ENCODE measurements around the gene CA10. TPM values are rescaled to one million over a fixed set of nuclear protein-coding genes. Genes with fewer than 3 reads are reported as not detected.

CA10 gene
- polyA plus RNA-seq, 4 donors = 0.19 to 0.31 TPM; not detected in 2

GRCh38 chr17:51608251-51608933 is 550.1 kb downstream of the CA10 start:
- DNase-seq = no peak
- Histone ChIP-seq H3K27me3 (ENCODE audit: control insufficient read depth in 3 of 3, insufficient read depth in 3 of 3, low read length in 3 of 3) (no peaks in the 10 kb centered on the region), H3K4me1 (ENCODE audit: control insufficient read depth in 3 of 3, insufficient read depth in 2 of 3, low read depth in 1 of 3, low read length in 2 of 3) (no peaks in the 10 kb centered on the region), H3K27ac (ENCODE audit: low read depth in 1 of 3, low read length in 2 of 3) (no peak overlapping the region), H3K4me3 (ENCODE audit: low read depth in 1 of 3, low read length in 3 of 3) (no peak overlapping the region), H3K36me3 (ENCODE audit: control insufficient read depth in 3 of 3, insufficient read depth in 2 of 3, low read depth in 1 of 3, low read length in 3 of 3) (no peaks in the 10 kb centered on the region), H3K9me3 (ENCODE audit: control insufficient read depth in 2 of 2, insufficient read depth in 1 of 2, low read depth in 1 of 2, low read length in 1 of 2) (no peaks in the 10 kb centered on the region)
- WGBS, 3 donors = 58 to 65% (median 59%) methylated on average over 9 of the region's 9 CpGs
- FAIRE-seq = no peak

DNA sequence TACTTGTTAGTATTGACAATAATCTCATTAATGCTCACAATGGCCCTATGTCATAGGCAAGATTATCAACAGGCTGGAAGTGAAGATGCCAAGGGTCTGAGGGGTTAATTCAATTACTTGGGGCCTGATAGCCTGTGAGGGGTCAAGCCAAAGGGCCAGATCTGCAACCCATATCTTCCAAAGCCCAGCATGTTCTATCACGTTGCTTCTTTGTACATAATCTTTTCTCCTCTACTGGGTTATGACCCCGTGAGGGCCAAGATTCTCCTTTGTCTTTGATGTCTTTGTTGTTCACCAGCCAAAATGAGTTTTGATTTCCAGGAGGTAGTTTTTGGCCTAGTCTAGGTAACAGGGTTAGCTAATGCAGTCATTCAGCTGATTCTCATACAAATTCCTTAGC is 551.0 kb downstream of the CA10 start:
- no peak overlapping the region for H3K4me3 ChIP-seq (ENCODE audit: low read depth in 1 of 3, low read length in 3 of 3)
- DNase-seq (no peak), FAIRE-seq (no peak)
- no peak overlapping the region for H3K27ac ChIP-seq (ENCODE audit: low read depth in 1 of 3, low read length in 2 of 3)
- H3K36me3 ChIP-seq (ENCODE audit: control insufficient read depth in 3 of 3, insufficient read depth in 2 of 3, low read depth in 1 of 3, low read length in 3 of 3) = no peaks in the 10 kb centered on the region
- H3K4me1 ChIP-seq (ENCODE audit: control insufficient read depth in 3 of 3, insufficient read depth in 2 of 3, low read depth in 1 of 3, low read length in 2 of 3) = no peaks in the 10 kb centered on the region
- 33 to 42% (median 37%) methylated on average over 2 of the region's 2 CpGs for WGBS, 3 donors
- no peaks in the 10 kb centered on the region for H3K9me3 ChIP-seq (ENCODE audit: control insufficient read depth in 2 of 2, insufficient read depth in 1 of 2, low read depth in 1 of 2, low read length in 1 of 2)
- H3K27me3 ChIP-seq (ENCODE audit: control insufficient read depth in 3 of 3, insufficient read depth in 3 of 3, low read length in 3 of 3) = no peaks in the 10 kb centered on the region

DNA sequence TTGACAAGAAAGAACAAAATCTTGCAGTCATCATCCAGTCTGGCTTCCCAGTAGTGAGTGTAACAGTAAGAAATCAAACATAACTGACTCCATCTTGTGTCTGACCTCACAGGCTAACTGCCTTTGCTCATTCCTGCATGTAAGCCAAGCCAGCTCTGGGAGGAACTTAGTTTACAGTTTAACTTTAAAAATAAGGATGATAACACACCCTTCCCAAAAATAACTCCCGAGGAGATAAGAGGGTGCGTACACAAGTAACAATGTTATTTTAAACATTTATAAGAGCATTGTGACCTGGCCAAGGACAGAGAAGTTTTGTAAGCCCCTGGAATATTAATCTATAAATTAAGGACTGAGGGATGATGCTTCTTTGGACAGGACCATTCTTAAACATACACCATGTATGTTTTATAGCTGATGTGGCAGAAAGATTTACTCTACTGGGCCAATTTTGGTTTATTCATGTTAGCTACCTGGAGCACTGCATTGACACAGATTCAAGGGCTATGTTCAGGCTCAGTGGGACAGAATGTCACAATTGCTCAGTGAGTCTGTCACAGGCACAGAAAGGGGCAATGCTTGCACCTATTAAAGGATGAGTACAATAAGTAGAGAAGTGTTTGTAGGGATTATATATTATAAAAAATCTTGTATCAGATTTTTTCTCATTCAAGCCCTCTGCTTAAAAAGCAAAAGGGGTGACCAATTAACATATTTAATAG is 554.1 kb downstream of the CA10 start:
- no peak overlapping the region for H3K27ac ChIP-seq (ENCODE audit: low read depth in 1 of 3, low read length in 2 of 3)
- H3K4me1 ChIP-seq (ENCODE audit: control insufficient read depth in 3 of 3, insufficient read depth in 2 of 3, low read depth in 1 of 3, low read length in 2 of 3) = no peaks in the 10 kb centered on the region
- no peaks in the 10 kb centered on the region for H3K36me3 ChIP-seq (ENCODE audit: control insufficient read depth in 3 of 3, insufficient read depth in 2 of 3, low read depth in 1 of 3, low read length in 3 of 3)
- no peaks in the 10 kb centered on the region for H3K27me3 ChIP-seq (ENCODE audit: control insufficient read depth in 3 of 3, insufficient read depth in 3 of 3, low read length in 3 of 3)
- H3K4me3 ChIP-seq (ENCODE audit: low read depth in 1 of 3, low read length in 3 of 3) = no peak overlapping the region
- FAIRE-seq (no peak), DNase-seq (no peak)
- 22 to 54% (median 41%) methylated on average over 2 of the region's 2 CpGs for WGBS, 3 donors
- no peaks in the 10 kb centered on the region for H3K9me3 ChIP-seq (ENCODE audit: control insufficient read depth in 2 of 2, insufficient read depth in 1 of 2, low read depth in 1 of 2, low read length in 1 of 2)

DNA sequence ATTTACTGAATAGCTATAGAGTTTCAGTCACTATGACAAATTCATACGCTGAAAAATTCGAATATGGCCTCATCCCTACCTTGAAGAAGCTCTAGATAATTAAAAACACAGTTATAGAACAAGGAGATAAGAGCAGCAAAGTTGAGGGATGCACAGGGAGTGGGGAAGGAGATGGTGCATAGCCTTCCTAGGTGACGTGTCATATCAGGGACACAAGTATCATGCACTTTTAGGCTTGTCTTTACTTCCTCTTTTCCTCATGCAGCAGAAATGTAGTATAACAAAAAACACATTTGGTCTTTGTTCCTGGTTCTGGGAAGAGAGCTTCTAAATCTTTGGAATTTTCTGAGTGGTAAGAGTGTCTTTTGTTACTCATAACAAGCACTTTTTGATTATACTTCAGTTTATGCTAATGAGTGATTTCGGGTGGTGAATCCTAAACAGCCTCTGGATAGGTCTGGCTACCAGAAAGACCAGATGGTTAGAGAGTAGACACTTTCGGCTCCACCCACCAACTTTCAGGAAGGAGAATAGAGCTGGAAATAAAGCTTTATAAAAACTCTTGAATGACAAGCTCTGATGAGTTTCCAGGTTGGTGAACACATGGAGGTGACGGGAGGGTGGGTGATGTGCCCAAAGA is 556.8 kb downstream of the CA10 start:
- Histone ChIP-seq H3K4me3 (ENCODE audit: low read depth in 1 of 3, low read length in 3 of 3) (no peak overlapping the region), H3K9me3 (ENCODE audit: control insufficient read depth in 2 of 2, insufficient read depth in 1 of 2, low read depth in 1 of 2, low read length in 1 of 2) (no peaks in the 10 kb centered on the region), H3K4me1 (ENCODE audit: control insufficient read depth in 3 of 3, insufficient read depth in 2 of 3, low read depth in 1 of 3, low read length in 2 of 3) (no peaks in the 10 kb centered on the region), H3K27ac (ENCODE audit: low read depth in 1 of 3, low read length in 2 of 3) (no peak overlapping the region), H3K36me3 (ENCODE audit: control insufficient read depth in 3 of 3, insufficient read depth in 2 of 3, low read depth in 1 of 3, low read length in 3 of 3) (no peaks in the 10 kb centered on the region), H3K27me3 (ENCODE audit: control insufficient read depth in 3 of 3, insufficient read depth in 3 of 3, low read length in 3 of 3) (no peaks in the 10 kb centered on the region)
- 65 to 68% (median 68%) methylated on average over 6 of the region's 6 CpGs for WGBS, 3 donors
- FAIRE-seq (no peak), DNase-seq (no peak)

DNA sequence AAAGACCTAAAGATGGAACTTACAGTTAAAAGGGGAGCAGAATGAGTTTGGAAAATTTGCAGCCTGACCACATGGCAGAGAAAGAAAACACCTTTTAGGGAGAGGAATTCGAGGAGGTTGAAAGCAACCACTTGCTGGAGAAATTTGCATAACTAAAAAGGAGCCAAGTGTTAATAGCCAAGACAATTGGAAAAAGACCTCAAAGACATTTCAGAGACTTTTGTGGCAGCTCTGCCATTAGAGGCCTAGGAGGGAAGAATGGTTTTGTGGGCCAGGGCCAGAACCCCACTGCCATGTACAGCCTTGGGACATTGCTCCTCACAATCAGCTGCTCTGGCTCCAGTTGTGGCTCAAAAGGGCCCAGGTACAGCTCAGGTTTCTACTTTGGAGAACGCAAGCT is 559.7 kb downstream of the CA10 start:
- no peaks in the 10 kb centered on the region for H3K27me3 ChIP-seq (ENCODE audit: control insufficient read depth in 3 of 3, insufficient read depth in 3 of 3, low read length in 3 of 3)
- H3K4me3 ChIP-seq (ENCODE audit: low read depth in 1 of 3, low read length in 3 of 3) = no peak overlapping the region
- DNase-seq = no peak
- no peak for FAIRE-seq
- H3K27ac ChIP-seq (ENCODE audit: low read depth in 1 of 3, low read length in 2 of 3) = no peak overlapping the region
- 50 to 60% (median 58%) methylated on average over 2 of the region's 2 CpGs for WGBS, 3 donors
- no peaks in the 10 kb centered on the region for H3K36me3 ChIP-seq (ENCODE audit: control insufficient read depth in 3 of 3, insufficient read depth in 2 of 3, low read depth in 1 of 3, low read length in 3 of 3)
- no peaks in the 10 kb centered on the region for H3K9me3 ChIP-seq (ENCODE audit: control insufficient read depth in 2 of 2, insufficient read depth in 1 of 2, low read depth in 1 of 2, low read length in 1 of 2)
- no peaks in the 10 kb centered on the region for H3K4me1 ChIP-seq (ENCODE audit: control insufficient read depth in 3 of 3, insufficient read depth in 2 of 3, low read depth in 1 of 3, low read length in 2 of 3)

GRCh38 chr17:51597345-51597744 is 561.2 kb downstream of the CA10 start:
- whole genome bisulfite sequencing, 3 donors = 84 to 89% (median 88%) methylated on average over 4 of the region's 4 CpGs
- no peak for FAIRE-seq
- Histone ChIP-seq H3K4me3 (ENCODE audit: low read depth in 1 of 3, low read length in 3 of 3) (no peak overlapping the region), H3K27me3 (ENCODE audit: control insufficient read depth in 3 of 3, insufficient read depth in 3 of 3, low read length in 3 of 3) (no peaks in the 10 kb centered on the region), H3K4me1 (ENCODE audit: control insufficient read depth in 3 of 3, insufficient read depth in 2 of 3, low read depth in 1 of 3, low read length in 2 of 3) (no peaks in the 10 kb centered on the region), H3K36me3 (ENCODE audit: control insufficient read depth in 3 of 3, insufficient read depth in 2 of 3, low read depth in 1 of 3, low read length in 3 of 3) (no peaks in the 10 kb centered on the region), H3K27ac (ENCODE audit: low read depth in 1 of 3, low read length in 2 of 3) (no peak overlapping the region), H3K9me3 (ENCODE audit: control insufficient read depth in 2 of 2, insufficient read depth in 1 of 2, low read depth in 1 of 2, low read length in 1 of 2) (no peaks in the 10 kb centered on the region)
- DNase-seq = no peak

DNA sequence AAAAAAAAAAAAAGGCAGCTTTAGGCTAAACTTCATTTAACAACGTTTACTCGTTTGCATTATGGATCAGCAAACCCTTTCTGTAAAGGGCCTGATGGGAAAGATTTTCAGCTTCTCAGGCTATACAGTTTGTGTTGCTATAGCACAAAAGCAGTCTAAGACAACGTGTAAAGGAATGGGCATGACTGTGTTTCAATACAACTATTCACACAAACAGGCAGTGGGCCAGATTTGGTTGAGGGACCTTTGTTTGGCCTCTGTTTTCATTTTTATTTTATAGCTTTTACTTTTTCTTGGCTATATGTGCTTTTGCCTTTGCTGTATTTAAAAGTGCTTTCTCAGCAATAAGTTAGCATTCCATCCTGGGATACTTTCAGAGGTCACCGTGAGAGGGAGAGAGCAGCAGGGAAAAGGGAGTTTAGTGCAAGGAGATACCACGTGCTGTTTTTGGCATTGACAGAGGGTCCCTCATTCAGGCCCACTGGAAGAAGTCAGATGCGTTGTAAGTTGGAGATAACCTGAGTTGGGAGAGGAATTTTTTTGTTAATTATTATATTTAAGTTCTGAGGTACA is 562.6 kb downstream of the CA10 start:
- Histone ChIP-seq H3K27me3 (ENCODE audit: control insufficient read depth in 3 of 3, insufficient read depth in 3 of 3, low read length in 3 of 3) (no peaks in the 10 kb centered on the region), H3K4me1 (ENCODE audit: control insufficient read depth in 3 of 3, insufficient read depth in 2 of 3, low read depth in 1 of 3, low read length in 2 of 3) (no peaks in the 10 kb centered on the region), H3K27ac (ENCODE audit: low read depth in 1 of 3, low read length in 2 of 3) (no peak overlapping the region), H3K9me3 (ENCODE audit: control insufficient read depth in 2 of 2, insufficient read depth in 1 of 2, low read depth in 1 of 2, low read length in 1 of 2) (no peaks in the 10 kb centered on the region), H3K36me3 (ENCODE audit: control insufficient read depth in 3 of 3, insufficient read depth in 2 of 3, low read depth in 1 of 3, low read length in 3 of 3) (no peaks in the 10 kb centered on the region), H3K4me3 (ENCODE audit: low read depth in 1 of 3, low read length in 3 of 3) (no peak overlapping the region)
- DNase-seq (no peak), FAIRE-seq (no peak)
- 62 to 67% (median 66%) methylated on average over 6 of the region's 6 CpGs for WGBS, 3 donors

- WGBS, 3 donors = 73 to 79% (median 75%) methylated on average over 4 of the region's 4 CpGs
- Histone ChIP-seq H3K36me3 (ENCODE audit: control insufficient read depth in 3 of 3, insufficient read depth in 2 of 3, low read depth in 1 of 3, low read length in 3 of 3) (no peaks in the 10 kb centered on the region), H3K27me3 (ENCODE audit: control insufficient read depth in 3 of 3, insufficient read depth in 3 of 3, low read length in 3 of 3) (peaks cover 0 to 3% (median 0%) of the 10 kb centered on the region in 3 donors), H3K4me1 (ENCODE audit: control insufficient read depth in 3 of 3, insufficient read depth in 2 of 3, low read depth in 1 of 3, low read length in 2 of 3) (no peaks in the 10 kb centered on the region), H3K27ac (ENCODE audit: low read depth in 1 of 3, low read length in 2 of 3) (no peak overlapping the region), H3K9me3 (ENCODE audit: control insufficient read depth in 2 of 2, insufficient read depth in 1 of 2, low read depth in 1 of 2, low read length in 1 of 2) (no peaks in the 10 kb centered on the region), H3K4me3 (ENCODE audit: low read depth in 1 of 3, low read length in 3 of 3) (no peak overlapping the region)
- no peak for DNase-seq
- FAIRE-seq = no peak
These were observed 568.4 kb downstream of the CA10 start for GRCh38 chr17:51590071-51590656.
